Psoas muscle (tissue), 8 donors: Measurements from ENCODE around the gene C11orf71. TPM values are rescaled to one million over a fixed set of nuclear protein-coding genes. Genes with fewer than 3 reads are reported as not detected.

Experiments
- ATAC-seq, 4 donors: fragments of 200-7000 bp; cut with Tn5 transposase; one replicate each; pipeline ENCODE4 v1.9.1; 2020; ENCODE audit warnings: moderate library complexity in 3 of 4, mild to moderate bottlenecking in 2 of 4
- DNase-seq, 2 donors: peaks; one replicate each; pipeline ENCODE4 v3.0.0-alpha.2; 2020
- H3K27ac ChIP-seq: fragments of 200-600 bp; one replicate; pipeline ENCODE4 v1.8.0; 2022
- H3K27me3 ChIP-seq, 3 donors: fragments of 200-600 bp in 1 of 3; one replicate each; pipeline versions ENCODE4 v1.6.1 to v1.8.0; 2013 to 2022; ENCODE audit warnings: low read length in 2 of 3, mild to moderate bottlenecking in 2 of 3, moderate library complexity in 1 of 3; ENCODE audit not compliant: insufficient read depth in 3 of 3
- H3K36me3 ChIP-seq, 2 donors: fragments of 200-600 bp in 1 of 2; one replicate each; pipeline versions ENCODE4 v1.6.1 to v1.8.0; 2013 to 2022; ENCODE audit warnings: low read depth in 1 of 2, mild to moderate bottlenecking in 1 of 2, moderate library complexity in 1 of 2; ENCODE audit not compliant: insufficient read depth in 1 of 2
- H3K4me1 ChIP-seq: fragments of 200-600 bp; one replicate; pipeline ENCODE4 v1.8.0; 2022
- H3K4me3 ChIP-seq: fragments of 200-600 bp; one replicate; pipeline ENCODE4 v1.8.0; 2022; ENCODE audit warnings: mild to moderate bottlenecking
- H3K9me3 ChIP-seq: fragments of 200-600 bp; one replicate; pipeline ENCODE4 v1.8.0; 2022
- WGBS, 3 donors: extraction: QIAGEN DNeasy Blood & Tissue Kit; methylation state at CpG; one replicate each; pipeline versions ENCODE4 v1.1.6 to v1.1.7; 2013; 5-methylcytosine and 5-hydroxymethylcytosine counted together
- intact Hi-C, 2 donors: fragments of 100-400 bp; cut with DNase I; formaldehyde crosslinking; loops; one replicate each; pipeline versions ENCODE4 v1.11.0 to v1.14.2; 2022
- polyA plus RNA-seq, 3 donors: library from polyadenylated mRNA; stranded (reverse); fragments of 200-250 nt; gene quantifications; one replicate each; pipeline ENCODE4 v1.2.3, GENCODE V29; 2013
- total RNA-seq, 4 donors: library from RNA; stranded (reverse); fragmentation: NEBNext Ultra II Directional in 2 of 4; extraction: Animal tissue kit (Norgen Biotek cat#: 25700) in 2 of 4; gene quantifications; one replicate each; pipeline versions ENCODE4 v1.2.1 to v1.2.4, GENCODE V29; 2021 to 2023
- TF ChIP-seq, protein P1 (sequence below): fragments of 200-600 bp; IDR thresholded peaks from one replicate; pipeline ENCODE4 v1.8.0; 2022; ENCODE audit warnings: antibody characterized with exemption
- donor health status: healthy with polysubstance abuse.
- donor health status: DM: no; HTN: no; CAD: no; lungs with moderate emphysema.
- donor health status: Bipolar disorder and iron deficiency.
- donor health status: healthy.
- donor health status: DM: yes; HTN: yes; CAD: no.
- donor health status: DM: no; HTN: no; CAD: no.
- donor health status: DM: no; HTN: no; CAD: no.
- donor health status: DM: yes; HTN: yes; CAD: no.

C11orf71 gene
- total and polyA plus RNA-seq, 7 donors = 3.4 to 18.1 (median 10.7) TPM

GRCh38 chr11:114440121-114440860, 40.0 kb upstream of the C11orf71 start:
- intact Hi-C loops = loop anchor here in 1 of 2 donors (2.0 kb wide), 1 partner anchor 93 kb away; no protein-coding TSS in a partner anchor
- Histone ChIP-seq H3K27ac (peak overlapping the region; percentile 85), H3K4me3 (peak overlapping the region; percentile 92), H3K9me3 (no peaks in the 10 kb centered on the region), H3K36me3 (peaks cover 6 to 19% of the 10 kb centered on the region in 2 donors), H3K27me3 (no peaks in the 10 kb centered on the region), H3K4me1 (peaks cover 23% of the 10 kb centered on the region)
- ATAC-seq = no peak
- WGBS, 3 donors = 7 to 16% (median 7%) methylated on average over 10 of the region's 10 CpGs
- TF ChIP-seq, protein P1, sequence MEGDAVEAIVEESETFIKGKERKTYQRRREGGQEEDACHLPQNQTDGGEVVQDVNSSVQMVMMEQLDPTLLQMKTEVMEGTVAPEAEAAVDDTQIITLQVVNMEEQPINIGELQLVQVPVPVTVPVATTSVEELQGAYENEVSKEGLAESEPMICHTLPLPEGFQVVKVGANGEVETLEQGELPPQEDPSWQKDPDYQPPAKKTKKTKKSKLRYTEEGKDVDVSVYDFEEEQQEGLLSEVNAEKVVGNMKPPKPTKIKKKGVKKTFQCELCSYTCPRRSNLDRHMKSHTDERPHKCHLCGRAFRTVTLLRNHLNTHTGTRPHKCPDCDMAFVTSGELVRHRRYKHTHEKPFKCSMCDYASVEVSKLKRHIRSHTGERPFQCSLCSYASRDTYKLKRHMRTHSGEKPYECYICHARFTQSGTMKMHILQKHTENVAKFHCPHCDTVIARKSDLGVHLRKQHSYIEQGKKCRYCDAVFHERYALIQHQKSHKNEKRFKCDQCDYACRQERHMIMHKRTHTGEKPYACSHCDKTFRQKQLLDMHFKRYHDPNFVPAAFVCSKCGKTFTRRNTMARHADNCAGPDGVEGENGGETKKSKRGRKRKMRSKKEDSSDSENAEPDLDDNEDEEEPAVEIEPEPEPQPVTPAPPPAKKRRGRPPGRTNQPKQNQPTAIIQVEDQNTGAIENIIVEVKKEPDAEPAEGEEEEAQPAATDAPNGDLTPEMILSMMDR = no peak
- DNase-seq = no peak

DNA sequence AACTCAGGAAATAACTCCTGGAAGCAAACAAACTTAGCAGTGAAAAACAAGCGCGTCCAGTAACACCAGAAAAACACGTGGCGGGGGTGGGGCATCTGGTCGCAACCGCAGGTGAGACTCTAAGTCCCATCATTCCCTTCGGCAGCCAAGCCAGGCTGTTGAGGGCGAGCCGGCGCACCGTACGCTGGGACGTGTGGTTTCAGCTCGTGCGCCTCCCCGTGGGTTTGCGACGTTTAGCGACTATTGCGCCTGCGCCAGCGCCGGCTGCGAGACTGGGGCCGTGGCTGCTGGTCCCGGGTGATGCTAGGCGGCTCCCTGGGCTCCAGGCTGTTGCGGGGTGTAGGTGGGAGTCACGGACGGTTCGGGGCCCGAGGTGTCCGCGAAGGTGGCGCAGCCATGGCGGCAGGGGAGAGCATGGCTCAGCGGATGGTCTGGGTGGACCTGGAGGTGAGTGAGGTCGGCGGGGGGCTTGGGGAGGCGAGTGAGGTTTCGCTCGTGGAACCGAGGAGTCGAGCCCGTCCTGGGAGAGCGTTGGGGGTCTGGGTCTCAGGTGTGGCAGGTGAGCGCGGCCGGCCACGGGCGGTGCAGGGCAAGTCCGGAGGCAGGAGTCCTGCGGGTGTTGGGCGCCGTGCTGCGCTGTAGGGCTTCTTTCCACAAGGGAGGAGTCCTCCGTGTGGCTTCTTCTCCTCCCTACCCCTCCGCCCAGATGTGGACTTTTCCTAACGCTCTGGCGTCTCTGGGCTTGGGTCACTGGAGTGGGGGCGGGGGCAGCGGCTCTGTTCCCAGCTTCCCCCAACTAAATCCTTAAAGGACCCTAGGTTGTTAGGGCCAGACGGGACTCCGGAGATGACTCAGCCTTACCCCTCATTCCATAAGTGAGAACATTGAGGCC, 39.2 kb upstream of the C11orf71 start, which contains the start of gene REXO2:
TSS of gene REXO2 (plus strand) at position 239 of the 892 bp plus-strand sequence. CDS start at position 301, 62 bp downstream.
- peak within 1 kb of the TSS; percentile 85 for H3K27ac ChIP-seq
- ATAC-seq (peak; percentile 96 to 98 (median 98)), DNase-seq (peak; percentile 95 to 98)
- WGBS, 3 donors = 0 to 1% (median 0%) methylated on average over 49 to 64 of the region's 64 CpGs
- intact Hi-C loops = loop anchor here (1.0 to 5.0 kb wide), 3 partner anchors 37 to 93 kb away; partner anchors contain the start of genes C11orf71 (in 2 of the 2) and RBM7 (in 2 of the 2)
- peaks cover 23% of the 10 kb centered on the region for H3K4me1 ChIP-seq
- peaks cover 4 to 11% of the 10 kb centered on the region in 2 donors for H3K36me3 ChIP-seq
- H3K9me3 ChIP-seq = no peaks in the 10 kb centered on the region
- TF ChIP-seq, protein P1 = peak; percentile 23
- peak within 1 kb of the TSS; percentile 92 for H3K4me3 ChIP-seq
- no peaks in the 10 kb centered on the region for H3K27me3 ChIP-seq

DNA sequence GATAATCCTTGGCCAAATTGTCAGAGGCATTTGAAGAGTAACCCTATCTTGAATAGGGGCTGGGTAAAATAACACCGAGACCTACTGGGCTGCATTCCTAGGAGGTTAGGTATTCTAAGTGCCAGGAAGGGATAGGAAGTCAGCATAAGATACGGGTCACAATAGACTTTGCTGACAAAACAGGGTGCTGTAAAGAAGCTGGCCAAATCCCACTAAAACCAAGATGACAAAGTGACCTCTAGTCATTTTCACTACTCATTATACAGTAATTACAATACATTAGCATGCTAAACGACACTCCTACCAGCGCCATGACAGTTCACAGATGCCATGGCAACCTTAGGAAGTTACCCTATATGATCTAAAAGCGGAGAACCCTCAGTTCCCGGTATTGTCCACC, 38.0 kb upstream of the C11orf71 start:
- no peak overlapping the region for H3K27ac ChIP-seq
- ATAC-seq (no peak), DNase-seq (no peak)
- 66 to 73% (median 72%) methylated on average over 6 of the region's 6 CpGs for WGBS, 3 donors
- H3K27me3 ChIP-seq = no peaks in the 10 kb centered on the region
- H3K36me3 ChIP-seq = no peaks in the 10 kb centered on the region
- TF ChIP-seq, protein P1 = no peak
- intact Hi-C loops = loop anchor here in 1 of 2 donors (5.0 kb wide), 1 partner anchor 36 kb away; the partner anchor contains the start of genes C11orf71 and RBM7
- no peak overlapping the region for H3K4me3 ChIP-seq
- peaks cover 23% of the 10 kb centered on the region for H3K4me1 ChIP-seq
- no peaks in the 10 kb centered on the region for H3K9me3 ChIP-seq

DNA sequence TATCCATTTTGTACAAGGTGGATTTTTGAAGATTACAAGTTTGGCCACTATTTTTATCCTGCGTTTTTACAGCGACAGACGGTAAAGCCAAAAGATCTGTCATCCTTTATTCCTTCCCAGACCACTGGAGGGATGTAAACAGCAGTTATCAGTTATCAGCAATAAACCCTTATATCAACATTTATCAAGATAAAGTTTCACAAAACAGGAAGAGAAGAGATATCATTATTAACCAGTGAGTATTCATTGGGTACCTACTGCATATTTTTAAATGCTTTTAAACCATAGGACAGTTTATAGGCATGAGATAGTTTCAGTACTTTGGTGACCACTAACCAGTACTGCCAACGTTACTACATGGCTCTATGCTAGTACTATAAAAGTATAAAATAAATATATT, 33.1 kb upstream of the C11orf71 start:
- DNase-seq (no peak), ATAC-seq (no peak)
- Histone ChIP-seq H3K36me3 (no peaks in the 10 kb centered on the region), H3K4me3 (no peak overlapping the region), H3K9me3 (no peaks in the 10 kb centered on the region), H3K27ac (no peak overlapping the region), H3K27me3 (no peaks in the 10 kb centered on the region), H3K4me1 (peaks cover 3% of the 10 kb centered on the region)
- 70 to 86% (median 84%) methylated on average over 4 of the region's 4 CpGs for WGBS, 3 donors
- TF ChIP-seq, protein P1 = no peak
- intact Hi-C loops = no loop called here
